ENCODE measurements around the gene NRXN3.

- TF ChIP-seq CTCF (conservative IDR thresholded peaks at IDR 0.05; ENCODE audit: low read depth in 2 of 2) (no peak), REST (IDR thresholded peaks at IDR 0.05; ENCODE audit: unreplicated experiment) (no peak), EZH2 (IDR thresholded peaks at IDR 0.05; ENCODE audit: low read depth, unreplicated experiment) (no peak), JUNB (IDR thresholded peaks at IDR 0.05; ENCODE audit: unreplicated experiment) (no peak), POLR2AphosphoS5 (IDR thresholded peaks at IDR 0.05; ENCODE audit: low read depth) (no peak), CREB1 (CRISPR knock-in tag; IDR thresholded peaks at IDR 0.05; ENCODE audit: low read depth) (no peak), ETS1 (IDR thresholded peaks at IDR 0.05) (no peak), EZH2phosphoT487 (IDR thresholded peaks at IDR 0.05; ENCODE audit: unreplicated experiment) (no peak), ZNF331 (CRISPR knock-in tag; IDR thresholded peaks at IDR 0.05; ENCODE audit: low read depth) (no peak), STAT1 (IDR thresholded peaks at IDR 0.05; ENCODE audit: unreplicated experiment) (no peak), NANOG (IDR thresholded peaks at IDR 0.05; ENCODE audit: borderline replicate concordance) (no peak)
These were observed 612.4 kb downstream of the NRXN3 start for GRCh38 chr14:78782551-78782950.

Data from GM23338 (cell line).